Muscle of arm (tissue), 14 donors: ENCODE results near the gene SLC44A5. TPM values are rescaled to one million over a fixed set of nuclear protein-coding genes. Genes with fewer than 3 reads are reported as not detected.
A peak's percentile ranks its signal among the peaks of the same experiment; 100 is the strongest.
"Not testable (repeated sequence)": the region's sequence is repeated elsewhere in the genome, so short reads cannot be mapped to it uniquely, and the experiment has no call there.

Experiments
- DNase-seq: peaks from one replicate; pipeline ENCODE4 v3.0.0-alpha.2; 2013
- long read RNA-seq, 11 donors: transcript quantifications; one replicate each; lab custom pipeline, GENCODE V29; 2026
- polyA plus RNA-seq, 12 donors: library from polyadenylated mRNA; unstranded; fragments of 120-200 nt; gene quantifications; one replicate each; pipeline ENCODE4 v1.2.1, GENCODE V29; 2013; ENCODE audit not compliant: insufficient read length in 12 of 12

Gene SLC44A5
- polyA plus RNA-seq, result 1 to 10 TPM in 4 of 12 donors, under 1 TPM in 7, not detected in 1; 0.28 to 3.2 (median 0.68) TPM
- long read RNA-seq, donor 1, result 0 reads
- long read RNA-seq, donor 2, result 0 reads
- long read RNA-seq, donor 3, result 0 reads
- long read RNA-seq, donor 4, result 0 reads
- long read RNA-seq, donor 5, result 0 reads
- long read RNA-seq, donor 6, result 0 reads
- long read RNA-seq, donor 7, result 0 reads
- long read RNA-seq, donor 8, result 0 reads
- long read RNA-seq, donor 9, result 0 reads
- long read RNA-seq, donor 10, result 0 reads
- long read RNA-seq, donor 11, result 0 reads

- DNase-seq, result no peak
These were observed at the start of gene SLC44A5 for GRCh38 chr1:75611014-75611413. SLC44A5 (minus strand) TSS chr1:75611114; CDS start chr1:75541447, 69,667 bp downstream.

- DNase-seq, result no peak
These were observed 45.0 kb upstream of the SLC44A5 start for GRCh38 chr1:75655931-75656330.

DNA sequence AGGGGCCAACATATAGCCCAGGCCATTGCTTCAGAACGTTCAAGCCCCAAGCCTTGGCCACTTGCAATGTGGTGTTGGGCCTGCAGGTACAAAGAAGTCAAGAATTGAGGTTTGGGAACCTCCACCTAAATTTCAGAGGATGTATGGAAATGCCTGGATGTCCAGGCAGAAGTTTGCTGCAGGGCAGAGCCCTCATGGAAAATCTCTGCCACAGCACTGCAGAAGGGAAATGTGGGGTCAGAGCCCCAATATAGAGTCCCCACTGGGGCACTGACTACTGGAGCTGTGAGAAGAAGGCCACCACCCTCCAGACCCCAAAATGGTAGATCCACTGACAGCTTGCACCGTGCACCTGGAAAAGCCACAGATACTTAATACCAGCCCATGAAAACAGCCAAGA, 36.3 kb upstream of the SLC44A5 start:
- DNase-seq, result not testable (repeated sequence)

GRCh38 chr1:75645153-75645552, 34.2 kb upstream of the SLC44A5 start:
- DNase-seq, result not testable (repeated sequence)

GRCh38 chr1:75643460-75643859, 32.5 kb upstream of the SLC44A5 start:
- peak; percentile 1 for DNase-seq

GRCh38 chr1:75641325-75641724, 30.4 kb upstream of the SLC44A5 start:
- no peak for DNase-seq

GRCh38 chr1:75640137-75640536, 29.2 kb upstream of the SLC44A5 start:
- DNase-seq, result no peak

- DNase-seq, result peak; percentile 12
These were observed 21.5 kb upstream of the SLC44A5 start for GRCh38 chr1:75632350-75632949.

DNA sequence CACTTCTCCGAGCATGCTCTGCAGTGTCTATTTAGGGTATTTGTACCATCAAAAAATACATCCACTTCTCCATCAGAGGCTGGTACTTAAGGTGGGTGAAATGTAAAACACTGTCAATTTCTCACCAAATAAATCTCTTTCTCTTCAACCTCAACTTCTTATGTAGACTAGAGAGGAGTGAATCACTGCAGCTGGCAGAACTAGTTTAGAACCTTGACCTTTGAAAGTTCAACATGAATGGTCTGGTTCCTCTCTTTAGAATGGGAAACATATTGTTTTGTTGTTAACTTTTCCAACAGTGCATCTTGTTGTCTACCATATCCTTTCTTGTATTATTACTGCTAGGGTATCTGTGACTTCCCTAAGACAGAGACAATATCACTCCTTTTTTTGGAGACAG, 20.1 kb upstream of the SLC44A5 start:
- no peak for DNase-seq

DNA sequence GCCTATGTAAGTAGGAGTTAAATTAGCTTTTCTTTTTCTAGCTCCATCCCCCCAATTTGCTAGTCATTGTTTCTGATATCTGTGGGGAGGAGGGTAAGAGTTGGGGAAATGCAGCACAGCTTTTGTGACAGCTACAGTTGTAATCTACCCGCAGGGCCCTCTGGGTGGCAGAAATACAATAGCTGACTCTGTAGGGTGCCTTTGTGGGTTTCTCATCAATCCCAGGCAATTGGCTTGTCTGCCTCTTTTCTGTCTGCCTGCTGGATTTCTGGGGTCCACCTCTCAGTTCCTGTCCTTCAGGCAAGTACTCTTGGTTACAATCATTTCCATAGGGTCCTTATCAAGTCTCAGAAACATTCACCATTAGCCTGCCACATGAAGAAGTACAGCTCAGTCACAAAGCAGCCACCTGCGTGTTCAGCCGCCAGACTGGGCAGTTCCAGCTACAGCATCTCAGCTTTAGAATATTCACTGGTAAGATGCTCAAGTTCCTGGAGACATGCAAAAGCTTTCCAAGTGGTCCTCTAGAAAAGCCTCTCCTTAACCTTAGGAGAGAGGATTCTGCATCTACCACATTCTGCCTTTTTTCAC, 19.2 kb upstream of the SLC44A5 start:
- DNase-seq, result no peak

DNA sequence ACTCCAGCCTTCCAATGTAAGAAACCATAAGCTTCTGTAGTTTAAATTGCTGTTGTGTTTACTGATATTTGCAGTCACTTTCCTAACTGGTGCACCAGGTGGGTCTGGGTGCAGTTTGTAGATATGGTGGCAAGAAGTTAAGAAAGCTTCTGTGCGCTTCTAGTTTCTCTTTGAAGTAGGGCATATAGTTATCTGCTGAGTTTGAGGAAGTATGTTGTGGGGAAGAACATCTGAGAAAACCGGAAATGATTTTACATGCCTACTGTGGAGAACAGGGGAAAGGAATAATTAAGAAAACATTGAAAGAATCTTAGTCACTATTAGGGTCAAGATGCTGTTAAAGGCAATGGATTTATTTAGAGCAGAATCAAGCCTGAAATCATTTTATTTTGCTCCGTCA, 14.9 kb upstream of the SLC44A5 start:
- DNase-seq, result no peak

GRCh38 chr1:75618382-75618781, 7.5 kb upstream of the SLC44A5 start:
- DNase-seq, result no peak

GRCh38 chr1:75616436-75617433, 5.8 kb upstream of the SLC44A5 start:
- peak; percentile 34 for DNase-seq

DNA sequence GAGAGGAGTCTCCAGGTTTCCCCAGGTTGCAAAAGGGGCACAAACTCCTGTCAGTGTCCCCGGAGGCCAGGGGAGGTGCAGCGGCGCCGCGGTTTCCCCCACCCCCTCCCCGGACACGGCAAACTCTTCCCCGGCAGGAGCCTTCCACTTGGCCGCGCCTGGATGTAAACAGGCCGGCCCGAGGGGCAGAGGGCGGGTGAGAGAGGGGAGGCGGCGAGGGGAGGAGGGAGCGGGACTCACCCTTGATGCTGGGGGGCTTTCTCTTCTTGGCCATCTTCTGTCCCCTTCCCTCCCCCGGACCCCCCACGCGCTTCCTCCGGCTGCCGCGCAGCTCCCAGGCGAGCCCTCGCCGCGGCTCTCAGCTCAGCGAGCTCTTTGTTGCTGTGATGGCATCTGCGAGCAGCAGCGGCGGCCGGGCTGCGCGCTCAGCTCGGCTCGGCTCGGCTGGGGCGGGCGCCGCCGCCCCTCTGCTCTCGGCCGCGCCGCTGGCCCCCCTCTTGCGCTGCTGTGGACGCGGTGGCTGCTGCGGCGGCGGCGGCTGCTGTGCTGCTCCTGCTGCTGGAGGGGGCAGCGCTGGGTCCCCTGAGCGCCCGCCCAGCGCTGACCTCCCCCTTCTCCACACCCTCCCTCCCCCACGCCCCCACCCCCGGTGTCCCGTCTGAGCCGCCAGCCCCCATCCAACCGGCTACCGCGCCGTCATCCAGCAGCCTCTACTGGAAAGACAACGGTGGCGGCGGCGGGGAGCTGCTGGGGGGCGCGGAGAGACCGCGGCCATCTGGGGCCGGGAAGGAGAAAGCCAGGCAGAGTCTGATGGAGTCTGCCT, 4.9 kb upstream of the SLC44A5 start:
- peak; percentile 32 for DNase-seq

GRCh38 chr1:75614399-75614756, 3.5 kb upstream of the SLC44A5 start:
- DNase-seq, result no peak

- no peak for DNase-seq
These were observed 3.0 kb upstream of the SLC44A5 start for GRCh38 chr1:75613916-75614315.

- DNase-seq, result no peak
These were observed 2.1 kb upstream of the SLC44A5 start for GRCh38 chr1:75612976-75613375.

GRCh38 chr1:75602486-75602885, 8.4 kb downstream of the SLC44A5 start:
- no peak for DNase-seq

GRCh38 chr1:75600781-75601180, 10.1 kb downstream of the SLC44A5 start:
- DNase-seq, result no peak

DNA sequence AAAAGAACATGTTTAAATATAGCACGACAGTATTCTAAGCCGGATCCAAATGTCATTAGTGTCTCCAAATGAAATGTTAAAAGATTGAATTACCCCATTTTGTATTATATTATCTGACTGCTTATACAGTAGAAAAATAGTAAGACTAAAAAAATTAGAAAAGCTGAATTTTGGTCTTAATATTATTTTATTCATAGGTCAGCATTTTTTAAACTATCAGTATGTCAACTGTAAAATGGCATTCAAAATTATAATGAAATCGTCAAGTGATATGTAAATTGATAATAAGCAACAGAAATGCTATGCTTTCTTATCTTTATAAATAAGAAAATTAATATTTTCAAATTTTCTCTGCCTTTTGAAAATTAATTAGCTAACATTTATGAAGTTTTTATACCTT, 16.6 kb downstream of the SLC44A5 start:
- no peak for DNase-seq

GRCh38 chr1:75593457-75593856, 17.5 kb downstream of the SLC44A5 start:
- DNase-seq, result not testable (repeated sequence)
